ENCODE results near the gene PCDH20. TPM values are rescaled to one million over a fixed set of nuclear protein-coding genes. Genes with fewer than 3 reads are reported as not detected.
"Not testable (repeated sequence)": the region's sequence is repeated elsewhere in the genome, so short reads cannot be mapped to it uniquely, and the experiment has no call there.

PCDH20 gene
- total RNA-seq, 6 experiments from 2014 or later = 0.61 to 8.8 (median 0.77) TPM

- Histone ChIP-seq H3K4me3 (no peak overlapping the region), H3K4me1 (no peaks in the 10 kb centered on the region), H3K9me3 (no peaks in the 10 kb centered on the region), H3K27ac (no peak overlapping the region), H3K27me3 (no peaks in the 10 kb centered on the region), H3K36me3 (no peaks in the 10 kb centered on the region)
- WGBS (ENCODE audit: insufficient coverage, low coverage, low lambda C conversion rate, missing lambda C conversion rate) = 19% methylated on average over 3 of the region's 3 CpGs
- intact Hi-C loops (cut with DNase I) = no loop called here
- TF ChIP-seq, protein P1, sequence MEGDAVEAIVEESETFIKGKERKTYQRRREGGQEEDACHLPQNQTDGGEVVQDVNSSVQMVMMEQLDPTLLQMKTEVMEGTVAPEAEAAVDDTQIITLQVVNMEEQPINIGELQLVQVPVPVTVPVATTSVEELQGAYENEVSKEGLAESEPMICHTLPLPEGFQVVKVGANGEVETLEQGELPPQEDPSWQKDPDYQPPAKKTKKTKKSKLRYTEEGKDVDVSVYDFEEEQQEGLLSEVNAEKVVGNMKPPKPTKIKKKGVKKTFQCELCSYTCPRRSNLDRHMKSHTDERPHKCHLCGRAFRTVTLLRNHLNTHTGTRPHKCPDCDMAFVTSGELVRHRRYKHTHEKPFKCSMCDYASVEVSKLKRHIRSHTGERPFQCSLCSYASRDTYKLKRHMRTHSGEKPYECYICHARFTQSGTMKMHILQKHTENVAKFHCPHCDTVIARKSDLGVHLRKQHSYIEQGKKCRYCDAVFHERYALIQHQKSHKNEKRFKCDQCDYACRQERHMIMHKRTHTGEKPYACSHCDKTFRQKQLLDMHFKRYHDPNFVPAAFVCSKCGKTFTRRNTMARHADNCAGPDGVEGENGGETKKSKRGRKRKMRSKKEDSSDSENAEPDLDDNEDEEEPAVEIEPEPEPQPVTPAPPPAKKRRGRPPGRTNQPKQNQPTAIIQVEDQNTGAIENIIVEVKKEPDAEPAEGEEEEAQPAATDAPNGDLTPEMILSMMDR (IDR thresholded peaks at IDR 0.05) = no peak
- TF ChIP-seq POLR2A (IDR thresholded peaks at IDR 0.05) = no peak
- ATAC-seq (no peak), DNase-seq (no peak)
These were observed 45.1 kb downstream of the PCDH20 start for GRCh38 chr13:61370520-61370919.

DNA sequence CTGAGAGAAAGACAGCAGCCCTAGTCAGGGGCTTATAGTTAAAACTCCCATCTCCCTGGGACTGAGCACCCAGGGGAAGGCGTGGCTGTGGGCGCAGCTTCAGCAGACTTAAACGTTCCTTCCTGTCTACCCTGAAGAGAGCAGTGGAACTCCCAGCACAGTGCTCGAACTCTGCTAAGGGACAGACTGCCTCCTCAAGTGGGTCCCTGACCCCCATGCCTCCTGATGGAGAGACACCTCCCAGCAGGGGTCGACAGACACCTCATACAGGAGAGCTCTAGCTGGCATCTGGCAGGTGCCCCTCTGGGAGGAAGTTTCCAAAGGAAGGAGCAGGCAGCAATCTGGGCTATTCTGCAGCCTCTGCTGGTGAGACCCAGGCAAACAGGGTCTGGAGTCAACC is 51.0 kb downstream of the PCDH20 start:
- ATAC-seq; H3K36me3 ChIP-seq; H3K4me3 ChIP-seq; H3K27me3 ChIP-seq; DNase-seq; H3K27ac ChIP-seq; H3K9me3 ChIP-seq; intact Hi-C loops (cut with DNase I); H3K4me1 ChIP-seq: not testable (repeated sequence)
- whole genome bisulfite sequencing (ENCODE audit: insufficient coverage, low coverage, low lambda C conversion rate, missing lambda C conversion rate) = no CpG with 5 or more reads among the region's 5 CpGs

DNA sequence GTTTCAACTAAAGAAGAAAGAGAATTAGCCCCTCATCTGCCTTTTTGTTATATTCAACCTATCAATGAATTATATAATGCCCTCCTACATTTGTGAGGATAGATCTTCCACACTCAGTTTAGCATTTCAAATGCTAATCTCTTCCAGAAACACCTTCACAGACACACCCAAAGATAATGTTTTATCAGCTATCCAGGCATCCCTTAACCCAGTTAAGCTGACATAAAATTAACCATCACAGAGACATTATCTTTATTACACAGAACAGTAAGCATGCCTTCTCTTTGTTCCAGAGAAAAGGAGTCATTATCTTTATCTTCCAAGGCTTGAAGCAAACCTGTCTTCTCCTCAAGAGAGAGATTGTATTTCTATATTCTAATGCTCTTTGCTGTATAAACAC is 53.1 kb downstream of the PCDH20 start:
- Histone ChIP-seq H3K9me3 (no peaks in the 10 kb centered on the region), H3K27me3 (no peaks in the 10 kb centered on the region), H3K4me1 (no peaks in the 10 kb centered on the region), H3K27ac (no peak overlapping the region), H3K36me3 (no peaks in the 10 kb centered on the region), H3K4me3 (no peak overlapping the region)
- DNase-seq (no peak), ATAC-seq (no peak)
- TF ChIP-seq POLR2A (IDR thresholded peaks at IDR 0.05) = no peak
- TF ChIP-seq, protein P1 (IDR thresholded peaks at IDR 0.05) = no peak
- intact Hi-C loops (cut with DNase I) = no loop called here

Data from right lobe of liver (tissue), 6 donors.